Measurements from ENCODE around the gene C1QL4.
"Not testable (repeated sequence)": the region's sequence is repeated elsewhere in the genome, so short reads cannot be mapped to it uniquely, and the experiment has no call there.

Gene C1QL4

GRCh38 chr12:49342914-49343731 is 6.1 kb upstream of the C1QL4 start:
- TF ChIP-seq POLR2A (IDR thresholded peaks at IDR 0.05; ENCODE audit: low read depth, low read length), result no peak
- DNase-seq (ENCODE audit: insufficient read length, low spot score), result no peak
- FAIRE-seq, result no peak

- FAIRE-seq, result no peak
- DNase-seq (ENCODE audit: insufficient read length, low spot score), result peak; percentile 87
- TF ChIP-seq POLR2A (IDR thresholded peaks at IDR 0.05; ENCODE audit: low read depth, low read length), result no peak
These were observed 5.3 kb upstream of the C1QL4 start for GRCh38 chr12:49342066-49342913.

- DNase-seq (ENCODE audit: insufficient read length, low spot score), result no peak
- TF ChIP-seq POLR2A (IDR thresholded peaks at IDR 0.05; ENCODE audit: low read depth, low read length), result no peak
- FAIRE-seq, result no peak
These were observed 4.7 kb upstream of the C1QL4 start for GRCh38 chr12:49341777-49342065.

- no peak for FAIRE-seq
- no peak for DNase-seq (ENCODE audit: insufficient read length, low spot score)
- no peak for TF ChIP-seq POLR2A (IDR thresholded peaks at IDR 0.05; ENCODE audit: low read depth, low read length)
These were observed 4.2 kb upstream of the C1QL4 start for GRCh38 chr12:49340971-49341776.

- TF ChIP-seq POLR2A (IDR thresholded peaks at IDR 0.05; ENCODE audit: low read depth, low read length), result no peak
- DNase-seq (ENCODE audit: insufficient read length, low spot score) (no peak), FAIRE-seq (no peak)
These were observed 3.3 kb upstream of the C1QL4 start for GRCh38 chr12:49340095-49340870.

GRCh38 chr12:49339464-49339861 is 2.5 kb upstream of the C1QL4 start:
- TF ChIP-seq POLR2A (IDR thresholded peaks at IDR 0.05; ENCODE audit: low read depth, low read length), result no peak
- FAIRE-seq (no peak), DNase-seq (ENCODE audit: insufficient read length, low spot score) (no peak)

- FAIRE-seq (no peak), DNase-seq (ENCODE audit: insufficient read length, low spot score) (no peak)
- TF ChIP-seq POLR2A (IDR thresholded peaks at IDR 0.05; ENCODE audit: low read depth, low read length), result no peak
These were observed 2.0 kb upstream of the C1QL4 start for GRCh38 chr12:49338830-49339463.

- DNase-seq (ENCODE audit: insufficient read length, low spot score), result no peak
- no peak for TF ChIP-seq POLR2A (IDR thresholded peaks at IDR 0.05; ENCODE audit: low read depth, low read length)
- no peak for FAIRE-seq
These were observed 888 bp downstream of the C1QL4 start for GRCh38 chr12:49335955-49336644.

GRCh38 chr12:49335118-49335954 is 1.7 kb downstream of the C1QL4 start:
- FAIRE-seq (no peak), DNase-seq (ENCODE audit: insufficient read length, low spot score) (no peak)
- TF ChIP-seq POLR2A (IDR thresholded peaks at IDR 0.05; ENCODE audit: low read depth, low read length), result no peak

- FAIRE-seq, result no peak
- no peak for DNase-seq (ENCODE audit: insufficient read length, low spot score)
- TF ChIP-seq POLR2A (IDR thresholded peaks at IDR 0.05; ENCODE audit: low read depth, low read length), result no peak
These were observed 2.3 kb downstream of the C1QL4 start for GRCh38 chr12:49334681-49335080.

- no peak for FAIRE-seq
- TF ChIP-seq POLR2A (IDR thresholded peaks at IDR 0.05; ENCODE audit: low read depth, low read length), result no peak
- DNase-seq (ENCODE audit: insufficient read length, low spot score), result no peak
These were observed 2.8 kb downstream of the C1QL4 start for GRCh38 chr12:49334226-49334625.

GRCh38 chr12:49333778-49334177 is 3.2 kb downstream of the C1QL4 start:
- not testable (repeated sequence) for DNase-seq (ENCODE audit: insufficient read length, low spot score); FAIRE-seq

All from H54 (cell line).